Ecto neural progenitor cell (in vitro differentiated cells): Measurements from ENCODE around the gene SMIM35.
A peak's percentile ranks its signal among the peaks of the same experiment; 100 is the strongest.
"Not testable (repeated sequence)": the region's sequence is repeated elsewhere in the genome, so short reads cannot be mapped to it uniquely, and the experiment has no call there.

Source experiments
- DNase-seq: peaks from one replicate; pipeline ENCODE4 v3.0.0-alpha.2; 2018; ENCODE audit warnings: low spot score

The SMIM35 gene

GRCh38 chr11:117980280-117980679, 106.5 kb downstream of the SMIM35 start:
- no peak for DNase-seq

DNA sequence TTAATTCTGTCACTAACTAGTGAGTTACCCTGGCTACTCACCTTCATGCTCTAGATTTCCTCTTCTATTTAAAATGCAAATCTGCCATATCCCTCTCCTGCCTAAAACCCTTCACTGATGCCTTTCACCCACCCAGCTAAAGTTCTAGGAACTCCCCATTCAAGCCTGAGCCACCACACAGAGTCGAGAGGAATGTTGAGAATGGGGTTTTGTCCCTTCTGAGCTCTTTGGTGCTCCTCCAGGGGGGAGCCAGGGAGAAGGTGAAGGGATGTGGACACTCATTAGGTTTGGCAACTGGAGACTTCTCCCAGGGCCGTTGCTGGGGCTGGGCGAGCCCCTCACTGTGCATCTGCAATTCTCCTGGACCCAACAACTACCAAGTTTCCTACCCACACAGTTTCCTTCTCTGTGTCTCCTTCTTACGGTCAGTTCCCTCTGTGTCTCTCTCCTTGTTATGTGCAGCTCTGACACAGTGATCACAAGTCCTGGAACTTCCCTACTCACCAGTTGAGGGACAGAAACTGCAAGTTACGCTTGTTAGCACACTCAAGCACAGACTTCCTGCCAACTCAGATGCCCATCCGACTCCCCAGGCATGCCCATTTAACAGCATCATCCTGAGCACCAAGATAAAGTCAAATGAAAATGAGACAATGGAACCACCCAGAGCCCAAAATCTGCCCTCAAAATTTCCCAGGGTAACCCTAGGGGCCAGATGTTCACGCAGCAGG, 107.1 kb downstream of the SMIM35 start:
- peak; percentile 25 for DNase-seq

- DNase-seq: no peak
Observed at GRCh38 chr11:117978991-117979390, 107.8 kb downstream of the SMIM35 start.

DNA sequence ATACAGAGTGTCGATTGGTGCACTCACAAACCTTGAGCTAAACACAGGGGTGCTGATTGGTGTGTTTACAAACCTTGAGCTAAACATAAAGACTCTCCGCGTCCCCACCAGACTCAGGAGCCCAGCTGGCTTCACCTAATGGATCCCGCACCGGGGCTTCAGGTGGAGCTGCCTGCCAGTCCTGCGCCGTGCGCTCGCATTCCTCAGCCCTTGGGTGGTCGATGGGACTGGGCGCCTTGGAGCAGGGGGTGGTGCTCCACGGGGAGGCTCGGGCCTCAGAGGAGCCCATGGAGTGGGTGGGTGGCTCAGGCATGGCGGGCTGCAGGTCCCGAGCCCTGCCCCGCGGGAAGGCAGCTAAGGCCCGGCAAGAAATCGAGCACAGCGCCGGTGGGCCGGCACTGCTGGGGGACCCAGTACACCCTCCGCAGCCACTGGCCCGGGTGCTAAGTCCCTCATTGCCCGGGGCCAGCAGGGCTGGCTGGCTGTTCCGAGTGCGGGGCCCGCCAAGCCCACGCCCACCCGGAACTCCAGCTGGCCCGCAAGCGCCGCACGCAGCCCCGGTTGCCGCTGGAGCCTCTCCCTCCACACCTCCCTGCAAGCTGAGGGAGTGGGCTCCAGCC, 108.4 kb downstream of the SMIM35 start:
- not testable (repeated sequence) for DNase-seq

GRCh38 chr11:117977612-117978264, 109.0 kb downstream of the SMIM35 start:
- not testable (repeated sequence) for DNase-seq

- DNase-seq: no peak
Observed at GRCh38 chr11:117977029-117977428, 109.7 kb downstream of the SMIM35 start.

- no peak for DNase-seq
Observed at GRCh38 chr11:117976445-117976844, 110.3 kb downstream of the SMIM35 start.

- DNase-seq: no peak
Observed at GRCh38 chr11:117973503-117973860, 113.3 kb downstream of the SMIM35 start.

- no peak for DNase-seq
Observed at GRCh38 chr11:117972629-117973502, 113.9 kb downstream of the SMIM35 start.

- DNase-seq: no peak
Observed at GRCh38 chr11:117972044-117972443, 114.7 kb downstream of the SMIM35 start.

- no peak for DNase-seq
Observed at GRCh38 chr11:117970400-117971024, 116.3 kb downstream of the SMIM35 start.

DNA sequence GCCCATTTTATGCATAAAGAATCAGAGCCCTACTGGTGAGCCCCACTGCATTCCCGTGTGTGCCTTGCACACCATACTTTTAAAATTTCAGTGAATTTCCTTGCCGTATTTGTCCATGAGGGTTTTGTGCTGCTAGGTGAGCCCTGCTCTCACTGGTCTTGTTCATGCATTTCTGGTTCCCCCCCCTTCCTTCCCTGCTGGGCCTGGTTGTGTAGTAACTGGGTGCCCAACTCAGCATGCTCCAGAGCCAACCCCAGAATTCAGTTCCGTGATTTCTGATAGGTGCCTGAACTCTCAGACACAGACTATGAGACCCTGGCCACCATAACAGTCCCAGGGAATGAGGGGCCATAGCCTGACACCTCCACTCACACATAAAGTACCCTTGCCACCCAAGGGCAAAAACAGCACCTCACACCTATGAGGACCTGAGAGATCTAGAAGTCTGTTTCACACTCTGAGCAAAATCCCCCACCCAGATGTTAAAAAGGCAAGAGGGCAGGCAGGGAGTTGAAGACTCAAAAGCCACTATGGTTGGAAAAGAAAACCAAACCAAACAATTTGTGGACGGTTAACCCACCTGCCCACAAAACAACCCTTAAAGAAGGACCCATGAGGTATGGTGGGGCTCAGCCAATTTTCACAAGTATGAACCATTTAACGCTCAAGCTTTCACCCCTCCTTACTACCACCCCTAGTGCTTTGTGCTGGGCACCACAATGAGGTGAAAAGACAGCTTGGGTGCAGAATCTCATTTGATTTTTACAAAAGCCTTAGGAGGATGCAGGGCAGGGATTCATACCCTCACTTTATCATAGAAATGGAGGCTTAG, 117.4 kb downstream of the SMIM35 start:
- DNase-seq: no peak

GRCh38 chr11:117966908-117967307, 119.9 kb downstream of the SMIM35 start:
- no peak for DNase-seq

- DNase-seq: no peak
Observed at GRCh38 chr11:117962826-117963225, 123.9 kb downstream of the SMIM35 start.

- no peak for DNase-seq
Observed at GRCh38 chr11:117961896-117962295, 124.9 kb downstream of the SMIM35 start.

- DNase-seq: no peak
Observed at GRCh38 chr11:117960406-117960805, 126.4 kb downstream of the SMIM35 start.

- no peak for DNase-seq
Observed at GRCh38 chr11:117959438-117960149, 127.2 kb downstream of the SMIM35 start.

DNA sequence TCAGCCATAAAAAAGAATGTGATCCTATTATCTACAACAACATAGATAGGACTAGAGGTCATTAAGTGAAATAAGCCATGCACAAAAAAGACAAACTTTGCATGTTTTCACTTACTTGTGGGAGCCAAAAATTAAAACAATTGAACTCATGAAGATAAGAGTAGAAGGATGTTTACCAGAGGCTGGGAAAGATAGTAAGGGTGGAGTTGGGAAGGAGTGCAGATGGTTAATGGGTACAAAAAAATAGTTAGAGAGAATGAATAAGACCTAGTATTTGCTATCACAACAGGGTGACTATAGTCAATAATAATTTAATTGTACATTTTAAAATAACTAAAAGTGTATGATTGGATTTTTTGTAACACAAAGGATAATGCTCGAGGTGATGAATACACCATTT, 127.8 kb downstream of the SMIM35 start:
- DNase-seq: no peak
